GM10266 (cell line): ENCODE results near the gene SERPINE1.

Source experiments
- DNase-seq: peaks from one replicate; pipeline ENCODE4 v3.0.0; 2012; ENCODE audit errors: extremely low spot score
- CTCF ChIP-seq: IDR thresholded peaks from 2 replicates; pipeline ENCODE4 v1.5.1; 2012; ENCODE audit warnings: mild to moderate bottlenecking, low read depth; ENCODE audit not compliant: control insufficient read depth, insufficient read depth; ENCODE audit errors: missing control alignments

The SERPINE1 gene

GRCh38 chr7:101170617-101171441 is 43.9 kb downstream of the SERPINE1 start:
- TF ChIP-seq CTCF = no peak
- no peak for DNase-seq

GRCh38 chr7:101171442-101171837 is 44.5 kb downstream of the SERPINE1 start:
- no peak for DNase-seq
- TF ChIP-seq CTCF = peak; percentile 14

- no peak for DNase-seq
- TF ChIP-seq CTCF = no peak
These were observed 45.3 kb downstream of the SERPINE1 start for GRCh38 chr7:101172005-101172853.

GRCh38 chr7:101172854-101173751 is 46.2 kb downstream of the SERPINE1 start:
- no peak for TF ChIP-seq CTCF
- DNase-seq = no peak

GRCh38 chr7:101173752-101174244 is 46.9 kb downstream of the SERPINE1 start:
- peak; percentile 90 for DNase-seq

GRCh38 chr7:101174322-101174854 is 47.5 kb downstream of the SERPINE1 start:
- TF ChIP-seq CTCF = no peak
- no peak for DNase-seq

More at GRCh38 chr7:101173752-101174244, 46.9 kb downstream of the SERPINE1 start:
- no peak for TF ChIP-seq CTCF
